ENCODE data around the gene PAWR. TPM values are rescaled to one million over a fixed set of nuclear protein-coding genes. Genes with fewer than 3 reads are reported as not detected.

The PAWR gene
- total RNA-seq, 1 experiment from 2014 or later: 106 TPM

GRCh38 chr12:79645235-79645630 is 45.5 kb downstream of the PAWR start:
- Histone ChIP-seq H3K4me3 (replicated peaks in 1 of 2; ENCODE audit: low read depth in 1 of 2, low read length in 2 of 2) (no peak overlapping the region), H3K9me2 (ENCODE audit: insufficient read depth) (no peaks in the 10 kb centered on the region), H3K36me3 (ENCODE audit: control insufficient read depth in 1 of 2, insufficient read depth in 2 of 2, low read length in 2 of 2) (no peaks in the 10 kb centered on the region), H2AFZ (ENCODE audit: low read depth, low read length, poor library complexity, severe bottlenecking) (no peak overlapping the region), H3K4me2 (ENCODE audit: low read length) (no peak overlapping the region), H3K4me1 (ENCODE audit: control insufficient read depth in 1 of 2, insufficient read depth in 2 of 2, low read length in 2 of 2) (peaks cover 0 to 12% of the 10 kb centered on the region in 2 experiments; a peak in 1 of 4 replicates), H3K9me3 (ENCODE audit: control insufficient read depth in 1 of 2, insufficient read depth in 1 of 2, low read depth in 1 of 2, low read length in 2 of 2) (no peaks in the 10 kb centered on the region), H3K79me2 (ENCODE audit: insufficient read depth, low read length) (peaks cover 81% of the 10 kb centered on the region), H3K27ac (ENCODE audit: low read depth, low read length) (no peak overlapping the region), H4K20me1 (ENCODE audit: insufficient read depth) (no peaks in the 10 kb centered on the region), H3K9ac (ENCODE audit: low read length) (no peak overlapping the region), H3K27me3 (ENCODE audit: insufficient read depth, low read length) (no peaks in the 10 kb centered on the region)
- ATAC-seq: no peak
- TF ChIP-seq YY1 (IDR thresholded peaks at IDR 0.05; ENCODE audit: extremely low read depth, insufficient replicate concordance, low read depth, low read length) (no peak), MAX (IDR thresholded peaks at IDR 0.05) (no peak), SP1 (IDR thresholded peaks at IDR 0.05; ENCODE audit: low read depth) (no peak), EZH2 (IDR thresholded peaks at IDR 0.05) (no peak), TCF7L2 (IDR thresholded peaks at IDR 0.05; ENCODE audit: borderline replicate concordance, extremely low read depth, insufficient read depth, insufficient read length) (no peak), FOSL1 (IDR thresholded peaks at IDR 0.05; ENCODE audit: low read depth) (no peak), POLR2AphosphoS5 (IDR thresholded peaks at IDR 0.05; ENCODE audit: low read depth, low read length) (no peak), JUND (IDR thresholded peaks at IDR 0.05) (no peak), CBX3 (IDR thresholded peaks at IDR 0.05; ENCODE audit: low read depth) (no peak), SRF (IDR thresholded peaks at IDR 0.05; ENCODE audit: low read depth) (no peak), ZFX (IDR thresholded peaks at IDR 0.05) (no peak), REST (IDR thresholded peaks at IDR 0.05; ENCODE audit: low read depth) (no peak), ZNF274 (IDR thresholded peaks at IDR 0.05; ENCODE audit: low read depth, low read length) (no peak), SIN3A (IDR thresholded peaks at IDR 0.05; ENCODE audit: low read depth) (no peak), CEBPB (IDR thresholded peaks at IDR 0.05; ENCODE audit: low read depth) (no peak), ELF1 (IDR thresholded peaks at IDR 0.05; ENCODE audit: borderline replicate concordance, low read depth) (no peak), RAD21 (IDR thresholded peaks at IDR 0.05; ENCODE audit: low read depth) (no peak)
- TF ChIP-seq, protein P1, sequence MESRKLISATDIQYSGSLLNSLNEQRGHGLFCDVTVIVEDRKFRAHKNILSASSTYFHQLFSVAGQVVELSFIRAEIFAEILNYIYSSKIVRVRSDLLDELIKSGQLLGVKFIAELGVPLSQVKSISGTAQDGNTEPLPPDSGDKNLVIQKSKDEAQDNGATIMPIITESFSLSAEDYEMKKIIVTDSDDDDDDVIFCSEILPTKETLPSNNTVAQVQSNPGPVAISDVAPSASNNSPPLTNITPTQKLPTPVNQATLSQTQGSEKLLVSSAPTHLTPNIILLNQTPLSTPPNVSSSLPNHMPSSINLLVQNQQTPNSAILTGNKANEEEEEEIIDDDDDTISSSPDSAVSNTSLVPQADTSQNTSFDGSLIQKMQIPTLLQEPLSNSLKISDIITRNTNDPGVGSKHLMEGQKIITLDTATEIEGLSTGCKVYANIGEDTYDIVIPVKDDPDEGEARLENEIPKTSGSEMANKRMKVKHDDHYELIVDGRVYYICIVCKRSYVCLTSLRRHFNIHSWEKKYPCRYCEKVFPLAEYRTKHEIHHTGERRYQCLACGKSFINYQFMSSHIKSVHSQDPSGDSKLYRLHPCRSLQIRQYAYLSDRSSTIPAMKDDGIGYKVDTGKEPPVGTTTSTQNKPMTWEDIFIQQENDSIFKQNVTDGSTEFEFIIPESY (IDR thresholded peaks at IDR 0.05; ENCODE audit: extremely low read depth, insufficient replicate concordance, low read length): no peak
- TF ChIP-seq, protein P2, sequence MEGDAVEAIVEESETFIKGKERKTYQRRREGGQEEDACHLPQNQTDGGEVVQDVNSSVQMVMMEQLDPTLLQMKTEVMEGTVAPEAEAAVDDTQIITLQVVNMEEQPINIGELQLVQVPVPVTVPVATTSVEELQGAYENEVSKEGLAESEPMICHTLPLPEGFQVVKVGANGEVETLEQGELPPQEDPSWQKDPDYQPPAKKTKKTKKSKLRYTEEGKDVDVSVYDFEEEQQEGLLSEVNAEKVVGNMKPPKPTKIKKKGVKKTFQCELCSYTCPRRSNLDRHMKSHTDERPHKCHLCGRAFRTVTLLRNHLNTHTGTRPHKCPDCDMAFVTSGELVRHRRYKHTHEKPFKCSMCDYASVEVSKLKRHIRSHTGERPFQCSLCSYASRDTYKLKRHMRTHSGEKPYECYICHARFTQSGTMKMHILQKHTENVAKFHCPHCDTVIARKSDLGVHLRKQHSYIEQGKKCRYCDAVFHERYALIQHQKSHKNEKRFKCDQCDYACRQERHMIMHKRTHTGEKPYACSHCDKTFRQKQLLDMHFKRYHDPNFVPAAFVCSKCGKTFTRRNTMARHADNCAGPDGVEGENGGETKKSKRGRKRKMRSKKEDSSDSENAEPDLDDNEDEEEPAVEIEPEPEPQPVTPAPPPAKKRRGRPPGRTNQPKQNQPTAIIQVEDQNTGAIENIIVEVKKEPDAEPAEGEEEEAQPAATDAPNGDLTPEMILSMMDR (IDR thresholded peaks at IDR 0.05 in 2 of 3, conservative IDR thresholded peaks at IDR 0.05 in 1 of 3; ENCODE audit: borderline replicate concordance in 1 of 3, insufficient read depth in 1 of 3, low read depth in 2 of 3, low read length in 2 of 3): no peak
- TF ChIP-seq, protein P3, sequence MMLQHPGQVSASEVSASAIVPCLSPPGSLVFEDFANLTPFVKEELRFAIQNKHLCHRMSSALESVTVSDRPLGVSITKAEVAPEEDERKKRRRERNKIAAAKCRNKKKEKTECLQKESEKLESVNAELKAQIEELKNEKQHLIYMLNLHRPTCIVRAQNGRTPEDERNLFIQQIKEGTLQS (IDR thresholded peaks at IDR 0.05): no peak
- no peak for DNase-seq (ENCODE audit: low read depth, low spot score)
- POLR2A ChIA-PET: no interaction called here
- intact Hi-C loops (cut with micrococcal nuclease): no loop called here
- CTCF ChIA-PET: no interaction called here
- RAD21 ChIA-PET (ENCODE audit: low non-redundant PET in 1 of 2, low total read pairs in 2 of 2, uncharacterized antibody in 2 of 2, unreplicated experiment in 2 of 2): no interaction called here
- no TSS peak for BruUV-seq (replicated peaks)
